Left ventricle myocardium inferior (tissue), 1 donor: Measurements from ENCODE around the gene SDR42E1. TPM values are rescaled to one million over a fixed set of nuclear protein-coding genes. Genes with fewer than 3 reads are reported as not detected.

Experiments used
- DNase-seq: peaks from one replicate; pipeline ENCODE4 v3.0.0-alpha.2; 2020
- H3K27ac ChIP-seq: fragments of 200-600 bp; replicated peaks from 2 replicates; pipeline ENCODE4 v1.8.0; 2021
- H3K27me3 ChIP-seq: fragments of 200-600 bp; 2 replicates; pipeline ENCODE4 v1.8.0; 2021; ENCODE audit warnings: low read depth
- H3K36me3 ChIP-seq: fragments of 200-600 bp; 2 replicates; pipeline ENCODE4 v1.8.0; 2021
- H3K4me1 ChIP-seq: fragments of 200-600 bp; 2 replicates; pipeline ENCODE4 v1.8.0; 2021
- H3K4me3 ChIP-seq: fragments of 200-600 bp; 2 replicates; pipeline ENCODE4 v1.8.0; 2021; ENCODE audit warnings: mild to moderate bottlenecking, moderate library complexity
- H3K9me3 ChIP-seq: fragments of 200-600 bp; replicated peaks from 2 replicates; pipeline ENCODE4 v1.8.0; 2021
- intact Hi-C: fragments of 100-400 bp; cut with micrococcal nuclease; formaldehyde crosslinking; loops from one replicate; pipeline ENCODE4 v1.11.0; 2022
- total RNA-seq: library from RNA; stranded (reverse); fragmentation: NEBNext Ultra II Directional; extraction: Animal tissue kit (Norgen Biotek cat#: 25700); gene quantifications from one replicate; pipeline ENCODE4 v1.2.1, GENCODE V29; 2021
- TF ChIP-seq, protein P1 (sequence below): fragments of 200-600 bp; IDR thresholded peaks from 2 replicates; pipeline ENCODE4 v1.8.0; 2021; ENCODE audit warnings: antibody characterized with exemption, mild to moderate bottlenecking, borderline replicate concordance
- donor health status: DM: no; HTN: yes; CAD: no; lungs with severe emphysema.

The SDR42E1 gene
- total RNA-seq, 1 donor from 2014 or later: 0.52 TPM

DNA sequence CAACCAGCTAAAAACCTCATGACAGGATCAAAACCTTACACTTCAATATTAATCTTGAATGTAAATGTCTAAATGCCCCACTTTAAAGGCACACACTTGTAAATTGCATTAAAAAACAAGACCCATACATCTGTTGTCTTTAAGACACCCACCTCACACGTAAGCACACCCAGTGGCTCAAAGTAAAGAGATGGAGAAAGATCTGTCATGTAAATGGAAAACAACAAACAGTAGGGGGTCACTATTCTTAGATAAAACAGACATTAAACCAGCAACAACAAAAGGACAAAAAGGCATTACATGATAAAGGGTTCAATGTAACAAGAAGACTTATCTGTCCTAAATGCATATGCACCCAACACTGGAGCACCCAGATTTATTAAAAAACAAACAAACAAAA, 35.6 kb downstream of the SDR42E1 start:
- Histone ChIP-seq H3K27me3 (no peaks in the 10 kb centered on the region), H3K4me1 (no peaks in the 10 kb centered on the region), H3K27ac (no peak overlapping the region), H3K4me3 (no peak overlapping the region), H3K36me3 (no peaks in the 10 kb centered on the region), H3K9me3 (peaks cover 59% of the 10 kb centered on the region)
- no peak for DNase-seq
- TF ChIP-seq, protein P1, sequence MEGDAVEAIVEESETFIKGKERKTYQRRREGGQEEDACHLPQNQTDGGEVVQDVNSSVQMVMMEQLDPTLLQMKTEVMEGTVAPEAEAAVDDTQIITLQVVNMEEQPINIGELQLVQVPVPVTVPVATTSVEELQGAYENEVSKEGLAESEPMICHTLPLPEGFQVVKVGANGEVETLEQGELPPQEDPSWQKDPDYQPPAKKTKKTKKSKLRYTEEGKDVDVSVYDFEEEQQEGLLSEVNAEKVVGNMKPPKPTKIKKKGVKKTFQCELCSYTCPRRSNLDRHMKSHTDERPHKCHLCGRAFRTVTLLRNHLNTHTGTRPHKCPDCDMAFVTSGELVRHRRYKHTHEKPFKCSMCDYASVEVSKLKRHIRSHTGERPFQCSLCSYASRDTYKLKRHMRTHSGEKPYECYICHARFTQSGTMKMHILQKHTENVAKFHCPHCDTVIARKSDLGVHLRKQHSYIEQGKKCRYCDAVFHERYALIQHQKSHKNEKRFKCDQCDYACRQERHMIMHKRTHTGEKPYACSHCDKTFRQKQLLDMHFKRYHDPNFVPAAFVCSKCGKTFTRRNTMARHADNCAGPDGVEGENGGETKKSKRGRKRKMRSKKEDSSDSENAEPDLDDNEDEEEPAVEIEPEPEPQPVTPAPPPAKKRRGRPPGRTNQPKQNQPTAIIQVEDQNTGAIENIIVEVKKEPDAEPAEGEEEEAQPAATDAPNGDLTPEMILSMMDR: no peak
- intact Hi-C loops: no loop called here

DNA sequence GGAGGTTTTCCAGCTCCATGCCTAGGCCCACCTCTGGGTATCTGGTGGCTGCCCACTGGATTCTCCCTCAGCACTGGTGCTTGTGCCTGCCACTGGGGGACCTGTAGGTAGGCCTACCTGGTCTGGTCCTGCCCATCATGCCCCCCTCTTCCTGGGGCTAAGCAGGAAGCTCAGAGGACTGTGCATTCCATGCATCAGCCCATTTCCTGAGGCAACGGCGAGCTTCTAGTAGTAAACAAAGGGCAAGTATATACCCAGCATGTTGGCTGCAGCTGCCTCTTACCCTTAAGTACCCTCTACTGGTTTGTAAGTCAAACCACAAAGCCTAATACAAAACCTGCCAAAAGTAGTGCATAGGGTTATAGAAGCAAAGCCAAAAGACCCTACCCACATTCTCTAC, 37.5 kb downstream of the SDR42E1 start:
- intact Hi-C loops: no loop called here
- Histone ChIP-seq H3K9me3 (peaks cover 72% of the 10 kb centered on the region), H3K36me3 (no peaks in the 10 kb centered on the region), H3K4me1 (no peaks in the 10 kb centered on the region), H3K27me3 (no peaks in the 10 kb centered on the region), H3K27ac (no peak overlapping the region), H3K4me3 (no peak overlapping the region)
- TF ChIP-seq, protein P1: no peak
- DNase-seq: no peak

DNA sequence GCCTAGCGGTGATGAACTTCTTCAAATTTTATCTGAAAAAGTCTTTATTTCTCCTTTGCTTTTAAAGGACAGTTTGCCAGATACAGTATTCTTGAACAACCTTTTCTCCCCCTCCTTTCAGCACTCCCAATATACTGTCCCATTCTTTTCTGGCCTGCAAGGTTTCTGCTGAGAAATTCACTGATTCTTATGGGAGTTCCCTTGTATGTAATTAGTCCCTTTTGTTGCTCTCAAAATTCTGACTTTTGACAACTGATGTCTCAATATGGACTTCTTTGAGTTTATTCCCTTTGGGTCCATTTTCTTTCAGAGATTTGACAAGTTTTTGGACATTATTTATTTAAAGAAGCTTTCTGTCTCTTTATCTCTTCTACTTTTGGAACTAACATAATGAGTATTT, 39.4 kb downstream of the SDR42E1 start:
- intact Hi-C loops: no loop called here
- peaks cover 80% of the 10 kb centered on the region for H3K9me3 ChIP-seq
- TF ChIP-seq, protein P1: no peak
- DNase-seq: no peak
- no peaks in the 10 kb centered on the region for H3K4me1 ChIP-seq
- no peaks in the 10 kb centered on the region for H3K36me3 ChIP-seq
- H3K4me3 ChIP-seq: no peak overlapping the region
- H3K27me3 ChIP-seq: no peaks in the 10 kb centered on the region
- H3K27ac ChIP-seq: no peak overlapping the region

DNA sequence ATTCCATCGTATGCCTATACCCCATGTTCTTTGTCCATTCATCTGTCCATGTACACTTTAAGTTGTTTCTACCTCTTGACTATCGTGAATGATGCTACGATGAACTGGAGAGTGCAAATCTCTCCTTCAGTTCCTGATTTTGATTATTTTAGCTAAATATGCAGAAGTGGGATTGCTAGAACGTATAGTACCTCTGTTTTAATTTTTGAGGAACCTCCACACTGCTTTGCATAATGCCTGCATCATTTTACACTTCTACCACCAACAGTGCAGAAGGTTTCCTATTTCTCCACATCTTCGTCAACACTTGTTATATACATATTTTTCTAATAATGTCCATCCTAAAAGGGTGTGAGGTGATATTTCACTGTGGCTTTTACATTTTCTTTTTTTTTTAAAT, 43.9 kb downstream of the SDR42E1 start:
- no peak for DNase-seq
- intact Hi-C loops: no loop called here
- Histone ChIP-seq H3K27me3 (no peaks in the 10 kb centered on the region), H3K4me3 (no peak overlapping the region), H3K9me3 (peaks cover 46% of the 10 kb centered on the region), H3K36me3 (no peaks in the 10 kb centered on the region), H3K27ac (no peak overlapping the region), H3K4me1 (no peaks in the 10 kb centered on the region)
- TF ChIP-seq, protein P1: no peak

DNA sequence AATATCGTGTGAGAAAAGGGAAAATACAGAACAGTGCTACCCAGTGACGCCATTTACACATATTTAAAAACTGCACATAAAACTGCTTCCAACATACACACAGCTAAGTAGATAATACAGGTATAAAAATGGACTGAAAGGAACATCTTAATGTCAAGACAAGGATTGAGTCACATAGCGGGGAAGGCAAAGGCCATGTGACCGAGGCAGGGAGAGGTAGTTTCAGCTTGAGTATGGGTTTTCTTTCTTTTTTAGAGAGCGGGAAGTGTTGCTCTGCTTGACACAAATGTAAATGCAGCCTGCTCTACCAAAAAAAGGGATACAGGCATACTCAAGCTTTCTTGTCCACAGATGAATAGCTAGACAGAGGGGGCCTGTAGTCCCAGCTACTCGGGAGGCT, 46.5 kb downstream of the SDR42E1 start:
- TF ChIP-seq, protein P1: no peak
- no peak for DNase-seq
- H3K36me3 ChIP-seq: no peaks in the 10 kb centered on the region
- H3K4me3 ChIP-seq: no peak overlapping the region
- no peaks in the 10 kb centered on the region for H3K4me1 ChIP-seq
- H3K9me3 ChIP-seq: peaks cover 24% of the 10 kb centered on the region
- H3K27ac ChIP-seq: no peak overlapping the region
- H3K27me3 ChIP-seq: no peaks in the 10 kb centered on the region
- intact Hi-C loops: no loop called here
